ENCODE data around the gene RBM42. TPM values are rescaled to one million over a fixed set of nuclear protein-coding genes. Genes with fewer than 3 reads are reported as not detected.
"Not testable (repeated sequence)": the region's sequence is repeated elsewhere in the genome, so short reads cannot be mapped to it uniquely, and the experiment has no call there.

RBM42 gene
- total RNA-seq, 1 donor from 2014 or later, result 69.0 TPM

DNA sequence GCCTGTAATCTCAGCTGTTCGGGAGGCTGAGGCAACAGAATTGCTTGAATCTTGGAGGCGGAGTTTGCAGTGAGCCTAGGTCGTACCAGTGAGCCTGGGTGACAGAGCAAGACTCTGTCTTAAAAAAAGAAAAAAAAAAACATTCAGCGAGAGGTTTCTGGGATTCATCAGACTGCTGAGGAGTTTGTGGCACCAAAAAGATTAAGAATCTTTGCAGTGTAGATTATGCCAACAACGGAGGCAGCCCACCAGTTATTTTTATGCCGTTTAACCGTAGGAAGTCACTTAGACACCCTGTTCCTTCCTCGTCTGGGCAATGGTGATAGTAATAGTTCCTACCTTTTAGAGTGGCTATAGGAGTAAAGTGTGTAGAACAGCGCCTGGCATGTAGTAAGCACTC, 21.7 kb downstream of the RBM42 start:
- intact Hi-C loops (cut with DNase I), result no loop called here
- Histone ChIP-seq H3K27ac (no peak overlapping the region), H3K36me3 (peaks cover 36 to 44% of the 10 kb centered on the region in 2 donors), H3K4me1 (peaks cover 0 to 19% of the 10 kb centered on the region in 2 donors), H3K4me3 (no peak overlapping the region), H3K9me3 (no peaks in the 10 kb centered on the region), H3K27me3 (no peaks in the 10 kb centered on the region)
- DNase-seq (ENCODE audit: low spot score in 2 of 2), result no peak
- TF ChIP-seq, protein P1, sequence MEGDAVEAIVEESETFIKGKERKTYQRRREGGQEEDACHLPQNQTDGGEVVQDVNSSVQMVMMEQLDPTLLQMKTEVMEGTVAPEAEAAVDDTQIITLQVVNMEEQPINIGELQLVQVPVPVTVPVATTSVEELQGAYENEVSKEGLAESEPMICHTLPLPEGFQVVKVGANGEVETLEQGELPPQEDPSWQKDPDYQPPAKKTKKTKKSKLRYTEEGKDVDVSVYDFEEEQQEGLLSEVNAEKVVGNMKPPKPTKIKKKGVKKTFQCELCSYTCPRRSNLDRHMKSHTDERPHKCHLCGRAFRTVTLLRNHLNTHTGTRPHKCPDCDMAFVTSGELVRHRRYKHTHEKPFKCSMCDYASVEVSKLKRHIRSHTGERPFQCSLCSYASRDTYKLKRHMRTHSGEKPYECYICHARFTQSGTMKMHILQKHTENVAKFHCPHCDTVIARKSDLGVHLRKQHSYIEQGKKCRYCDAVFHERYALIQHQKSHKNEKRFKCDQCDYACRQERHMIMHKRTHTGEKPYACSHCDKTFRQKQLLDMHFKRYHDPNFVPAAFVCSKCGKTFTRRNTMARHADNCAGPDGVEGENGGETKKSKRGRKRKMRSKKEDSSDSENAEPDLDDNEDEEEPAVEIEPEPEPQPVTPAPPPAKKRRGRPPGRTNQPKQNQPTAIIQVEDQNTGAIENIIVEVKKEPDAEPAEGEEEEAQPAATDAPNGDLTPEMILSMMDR (IDR thresholded peaks at IDR 0.05), result no peak

DNA sequence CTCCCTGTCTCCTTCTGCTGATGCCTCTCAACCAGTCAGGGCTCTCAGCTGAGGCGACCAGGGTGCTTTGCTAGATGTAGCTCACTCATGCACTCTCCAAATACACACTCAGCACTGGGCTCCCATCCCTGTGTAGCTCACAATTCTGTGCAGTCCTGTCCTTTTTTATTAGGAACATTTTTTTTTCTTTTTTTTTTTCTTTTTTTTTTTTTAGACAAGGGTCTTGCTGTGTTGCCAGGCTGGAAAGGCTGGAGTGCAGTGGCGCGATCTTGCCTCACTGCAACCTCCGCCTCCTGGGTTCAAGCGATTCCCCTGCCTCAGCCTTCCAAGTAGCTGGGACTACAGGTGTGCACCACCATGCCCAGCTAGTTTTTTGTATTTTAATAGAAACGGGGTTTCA, 26.0 kb downstream of the RBM42 start:
- H3K36me3 ChIP-seq, result peaks cover 73 to 86% of the 10 kb centered on the region in 2 donors
- H3K4me1 ChIP-seq; H3K27ac ChIP-seq; H3K4me3 ChIP-seq; H3K27me3 ChIP-seq; H3K9me3 ChIP-seq; DNase-seq (ENCODE audit: low spot score in 2 of 2); intact Hi-C loops (cut with DNase I): not testable (repeated sequence)

DNA sequence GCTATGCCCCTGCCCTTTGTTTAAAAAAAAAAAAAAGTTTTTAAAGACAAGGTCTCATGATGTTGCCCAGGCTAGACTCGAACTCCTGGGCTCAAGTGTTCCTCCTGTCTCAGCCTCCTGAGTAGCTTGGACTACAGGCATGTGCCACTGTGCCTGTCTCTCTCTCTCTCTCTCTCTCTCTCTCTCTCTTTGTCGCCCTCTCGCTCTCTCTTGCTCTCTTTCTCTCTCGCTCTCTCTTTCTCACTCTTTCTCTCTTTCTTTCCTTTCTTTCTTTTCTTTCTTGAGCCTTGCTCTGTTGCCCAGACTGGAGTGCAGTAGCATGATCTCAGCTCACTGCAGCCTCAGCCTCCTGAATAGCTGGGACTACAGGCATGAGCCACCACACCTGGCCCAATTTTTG, 26.8 kb downstream of the RBM42 start:
- DNase-seq (ENCODE audit: low spot score in 2 of 2), result no peak
- Histone ChIP-seq H3K27me3 (no peaks in the 10 kb centered on the region), H3K36me3 (peaks cover 73 to 92% of the 10 kb centered on the region in 2 donors), H3K4me3 (no peak overlapping the region), H3K27ac (no peak overlapping the region), H3K4me1 (no peaks in the 10 kb centered on the region), H3K9me3 (no peaks in the 10 kb centered on the region)
- intact Hi-C loops (cut with DNase I), result no loop called here
- TF ChIP-seq, protein P1 (IDR thresholded peaks at IDR 0.05), result no peak

DNA sequence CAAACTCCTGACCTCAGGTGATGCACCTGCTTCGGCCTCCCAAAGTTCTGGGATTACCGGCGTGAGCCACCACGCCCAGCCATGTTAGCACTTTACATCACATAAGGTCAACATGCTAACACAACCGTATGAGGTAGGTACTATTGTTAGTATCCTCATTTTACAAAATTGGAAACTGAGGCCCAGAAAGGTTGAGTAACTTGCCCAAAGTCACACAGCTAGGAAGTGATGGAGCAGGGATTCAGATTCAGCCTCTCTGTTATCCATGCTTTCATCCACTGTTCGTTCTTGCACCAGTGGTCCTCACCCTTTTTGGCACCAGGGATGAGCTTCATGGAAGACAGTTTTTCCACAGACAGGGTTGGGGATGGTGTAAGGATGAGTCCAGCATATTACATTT, 27.9 kb downstream of the RBM42 start:
- no peak for DNase-seq (ENCODE audit: low spot score in 2 of 2)
- no peaks in the 10 kb centered on the region for H3K27me3 ChIP-seq

DNA sequence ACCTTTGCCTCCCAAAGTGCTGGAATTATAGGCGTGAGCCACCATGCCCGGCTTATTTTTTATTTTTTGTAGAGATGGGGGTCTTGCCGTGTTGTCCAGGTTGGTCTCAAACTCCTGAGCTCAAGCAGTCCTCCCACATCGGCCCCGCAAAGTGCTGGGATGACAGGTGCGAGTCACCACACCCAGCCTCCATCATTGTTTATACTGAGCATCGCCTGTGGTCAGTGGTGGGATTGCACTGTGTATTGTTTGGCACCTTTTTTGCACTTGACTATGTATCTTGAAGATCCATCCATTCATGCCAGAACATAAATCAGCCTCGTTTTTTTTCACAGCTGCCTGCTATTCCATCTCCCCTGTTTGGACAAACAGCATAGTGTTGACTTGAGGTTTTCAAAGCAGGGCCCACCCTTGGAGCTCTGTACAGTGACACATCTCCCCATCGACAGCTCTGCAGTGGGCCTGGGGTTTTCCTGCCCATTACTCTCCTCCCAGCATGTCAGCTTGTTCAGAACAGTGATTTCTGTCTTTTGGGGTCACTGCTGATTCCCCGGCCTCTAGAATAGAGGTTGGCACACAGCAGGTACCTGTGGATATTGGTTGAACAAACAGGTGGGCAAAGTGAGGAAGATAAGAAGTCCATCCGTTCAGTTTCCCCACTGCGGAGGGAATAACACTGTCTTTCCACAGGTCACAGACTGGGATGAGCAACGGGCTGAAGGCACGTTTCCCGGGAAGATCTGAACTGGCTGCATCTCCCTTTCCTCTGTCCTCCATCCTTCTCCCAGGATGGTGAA, 29.3 kb downstream of the RBM42 start:
- TF ChIP-seq, protein P1 (IDR thresholded peaks at IDR 0.05), result no peak
- intact Hi-C loops (cut with DNase I), result no loop called here
- Histone ChIP-seq H3K9me3 (no peaks in the 10 kb centered on the region), H3K4me1 (no peaks in the 10 kb centered on the region), H3K4me3 (no peak overlapping the region), H3K36me3 (peaks cover 59 to 95% of the 10 kb centered on the region in 2 donors), H3K27ac (no peak overlapping the region), H3K27me3 (no peaks in the 10 kb centered on the region)
- DNase-seq (ENCODE audit: low spot score in 2 of 2), result no peak

More for the DNA sequence above, 27.9 kb downstream of the RBM42 start:
- intact Hi-C loops (cut with DNase I), result no loop called here
- no peak overlapping the region for H3K27ac ChIP-seq
- no peaks in the 10 kb centered on the region for H3K4me1 ChIP-seq
- peaks cover 62 to 94% of the 10 kb centered on the region in 2 donors for H3K36me3 ChIP-seq
- TF ChIP-seq, protein P1 (IDR thresholded peaks at IDR 0.05), result no peak
- no peaks in the 10 kb centered on the region for H3K9me3 ChIP-seq
- H3K4me3 ChIP-seq, result no peak overlapping the region

DNA sequence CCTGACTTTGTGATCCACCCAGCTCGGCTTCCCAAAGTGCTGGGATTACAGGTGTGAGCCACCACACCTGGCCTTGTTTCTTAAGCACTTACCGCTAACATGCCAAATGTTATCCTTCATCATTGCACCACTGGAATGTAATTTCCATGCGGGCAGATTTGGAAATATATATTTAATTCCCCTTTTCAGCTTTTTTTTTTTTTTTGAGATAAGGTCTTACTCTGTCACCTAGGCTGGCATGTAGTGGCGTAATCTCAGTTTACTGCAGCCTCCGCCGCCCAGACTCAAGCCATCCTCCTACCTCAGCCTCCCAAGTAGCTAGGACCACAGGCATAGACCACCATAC, 33.1 kb downstream of the RBM42 start:
- DNase-seq (ENCODE audit: low spot score in 2 of 2), result no peak
- H3K27ac ChIP-seq, result no peak overlapping the region
- no peaks in the 10 kb centered on the region for H3K4me1 ChIP-seq
- H3K36me3 ChIP-seq, result peaks cover 23 to 69% of the 10 kb centered on the region in 2 donors
- H3K4me3 ChIP-seq, result no peak overlapping the region
- H3K9me3 ChIP-seq, result no peaks in the 10 kb centered on the region
- TF ChIP-seq, protein P1 (IDR thresholded peaks at IDR 0.05), result no peak
- intact Hi-C loops (cut with DNase I), result no loop called here
- no peaks in the 10 kb centered on the region for H3K27me3 ChIP-seq
